Epithelial cell of esophagus (primary cell): ENCODE measurements around the gene RGS6.
"Not testable (repeated sequence)": the region's sequence is repeated elsewhere in the genome, so short reads cannot be mapped to it uniquely, and the experiment has no call there.

Experiments
- DNase-seq: peaks from one replicate; pipeline ENCODE4 v3.0.0; 2010; ENCODE audit warnings: low read depth
- H3K4me3 ChIP-seq: 2 replicates; pipeline ENCODE4 v1.5.1; 2011; ENCODE audit warnings: mild to moderate bottlenecking, low read length, control low read depth
- TF ChIP-seq, protein P1 (sequence below): IDR thresholded peaks from 2 replicates; pipeline ENCODE4 v1.5.1; 2011; ENCODE audit warnings: low read depth, mild to moderate bottlenecking, low read length, control low read depth, inconsistent platforms; ENCODE audit not compliant: insufficient read depth; ENCODE audit errors: missing control alignments

RGS6 gene

GRCh38 chr14:71932229-71932981, at the start of gene RGS6:
Gene RGS6, plus strand, starts transcription at chr14:71932429.
- TF ChIP-seq, protein P1, sequence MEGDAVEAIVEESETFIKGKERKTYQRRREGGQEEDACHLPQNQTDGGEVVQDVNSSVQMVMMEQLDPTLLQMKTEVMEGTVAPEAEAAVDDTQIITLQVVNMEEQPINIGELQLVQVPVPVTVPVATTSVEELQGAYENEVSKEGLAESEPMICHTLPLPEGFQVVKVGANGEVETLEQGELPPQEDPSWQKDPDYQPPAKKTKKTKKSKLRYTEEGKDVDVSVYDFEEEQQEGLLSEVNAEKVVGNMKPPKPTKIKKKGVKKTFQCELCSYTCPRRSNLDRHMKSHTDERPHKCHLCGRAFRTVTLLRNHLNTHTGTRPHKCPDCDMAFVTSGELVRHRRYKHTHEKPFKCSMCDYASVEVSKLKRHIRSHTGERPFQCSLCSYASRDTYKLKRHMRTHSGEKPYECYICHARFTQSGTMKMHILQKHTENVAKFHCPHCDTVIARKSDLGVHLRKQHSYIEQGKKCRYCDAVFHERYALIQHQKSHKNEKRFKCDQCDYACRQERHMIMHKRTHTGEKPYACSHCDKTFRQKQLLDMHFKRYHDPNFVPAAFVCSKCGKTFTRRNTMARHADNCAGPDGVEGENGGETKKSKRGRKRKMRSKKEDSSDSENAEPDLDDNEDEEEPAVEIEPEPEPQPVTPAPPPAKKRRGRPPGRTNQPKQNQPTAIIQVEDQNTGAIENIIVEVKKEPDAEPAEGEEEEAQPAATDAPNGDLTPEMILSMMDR: peak; percentile 12
- DNase-seq: peak; percentile 75
- H3K4me3 ChIP-seq: no peak within 1 kb of the TSS

DNA sequence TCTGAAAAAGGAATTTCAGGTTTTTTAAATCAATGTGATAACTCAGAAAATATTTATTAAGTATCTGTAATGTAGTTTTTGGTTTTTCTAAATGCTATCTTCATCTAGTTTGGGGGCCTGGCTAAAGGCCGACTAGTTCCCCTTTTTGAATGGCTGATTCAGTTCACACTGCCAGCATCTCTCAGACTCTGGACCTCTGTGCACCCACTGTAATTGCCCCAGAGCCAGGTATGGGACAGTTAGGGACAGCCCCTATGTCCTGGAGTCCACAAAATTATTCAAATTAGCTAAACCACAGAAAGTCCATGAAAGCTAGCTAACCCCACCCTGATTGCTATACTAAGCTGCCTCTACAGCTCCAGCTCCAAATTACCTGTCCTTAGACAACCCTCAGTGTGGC, 49.1 kb upstream of the RGS6 start:
- H3K4me3 ChIP-seq: no peak overlapping the region
- no peak for DNase-seq
- TF ChIP-seq, protein P1: no peak

GRCh38 chr14:71885301-71885700, 46.9 kb upstream of the RGS6 start:
- no peak for DNase-seq
- H3K4me3 ChIP-seq: no peak overlapping the region
- TF ChIP-seq, protein P1: no peak

- DNase-seq, H3K4me3 ChIP-seq: not testable (repeated sequence)
Observed at GRCh38 chr14:71887802-71888201, 44.4 kb upstream of the RGS6 start.

GRCh38 chr14:71890541-71890940, 41.7 kb upstream of the RGS6 start:
- TF ChIP-seq, protein P1: no peak
- no peak overlapping the region for H3K4me3 ChIP-seq
- no peak for DNase-seq

GRCh38 chr14:71891185-71891584, 41.0 kb upstream of the RGS6 start:
- TF ChIP-seq, protein P1: no peak
- DNase-seq: no peak
- no peak overlapping the region for H3K4me3 ChIP-seq

GRCh38 chr14:71891970-71892369, 40.3 kb upstream of the RGS6 start:
- DNase-seq: no peak
- TF ChIP-seq, protein P1: no peak
- H3K4me3 ChIP-seq: no peak overlapping the region
